LNCAP (cell line): Measurements from ENCODE around the gene KCNAB3.

Source experiments
- CTCF ChIP-seq: fragments of 450-650 bp; IDR thresholded peaks from 2 replicates; pipeline ENCODE4 v1.5.1; 2017; ENCODE audit warnings: mild to moderate bottlenecking

Gene KCNAB3

GRCh38 chr17:7880076-7880868 lies 49.4 kb downstream of the KCNAB3 start:
- TF ChIP-seq CTCF = no peak

DNA sequence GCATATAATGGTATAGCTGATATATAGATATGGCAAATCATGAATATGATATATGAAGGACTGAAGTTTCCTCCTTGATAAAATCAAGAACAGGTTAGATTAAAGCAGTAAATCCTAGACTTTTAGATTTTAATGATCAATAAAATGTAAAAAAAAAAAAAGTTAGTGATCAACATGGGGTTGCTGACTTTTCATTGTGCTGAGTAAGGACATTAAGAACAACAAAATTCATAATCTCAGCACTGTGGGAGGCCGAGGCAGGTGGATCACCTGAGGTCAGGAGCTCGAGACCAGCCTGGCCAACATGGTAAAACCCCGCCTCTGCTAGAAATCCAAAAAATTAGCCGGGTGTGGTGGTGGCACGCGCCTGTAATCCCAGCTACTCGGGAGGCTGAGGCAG lies 51.4 kb downstream of the KCNAB3 start:
- no peak for TF ChIP-seq CTCF

GRCh38 chr17:7875804-7876370 lies 53.8 kb downstream of the KCNAB3 start:
- no peak for TF ChIP-seq CTCF

DNA sequence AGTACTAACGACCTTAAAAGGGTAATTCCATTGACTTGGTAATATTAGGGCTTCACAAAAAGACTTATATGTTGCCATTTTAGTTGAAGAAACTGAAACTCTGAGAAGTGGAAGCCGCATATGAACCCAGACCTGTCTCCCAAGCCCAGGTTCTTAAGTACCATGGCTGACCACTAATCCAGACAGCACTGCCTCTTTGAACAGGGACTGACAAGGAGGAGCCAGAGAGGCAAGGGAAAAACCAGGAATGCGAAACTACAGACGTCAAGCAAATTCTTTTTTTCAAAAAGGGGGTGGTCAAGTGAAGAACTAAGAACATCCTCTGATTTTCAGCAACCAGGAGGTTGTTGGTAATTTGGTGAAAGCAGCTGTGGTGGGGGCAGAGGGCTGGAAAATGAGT lies 56.6 kb downstream of the KCNAB3 start:
- TF ChIP-seq CTCF = no peak
